Measurements from ENCODE around the gene IGSF10. TPM values are rescaled to one million over a fixed set of nuclear protein-coding genes. Genes with fewer than 3 reads are reported as not detected.

The IGSF10 gene
- total RNA-seq, 1 donor from 2014 or later = 13.6 TPM

- no peak for DNase-seq (ENCODE audit: low spot score)
These were observed 37.8 kb downstream of the IGSF10 start for GRCh38 chr3:151423091-151423490.

- DNase-seq (ENCODE audit: low spot score) = no peak
These were observed 38.9 kb downstream of the IGSF10 start for GRCh38 chr3:151421938-151422337.

- no peak for DNase-seq (ENCODE audit: low spot score)
These were observed 41.1 kb downstream of the IGSF10 start for GRCh38 chr3:151419806-151420205.

- no peak for DNase-seq (ENCODE audit: low spot score)
These were observed 45.6 kb downstream of the IGSF10 start for GRCh38 chr3:151415289-151415688.

GRCh38 chr3:151412989-151413388 lies 47.9 kb downstream of the IGSF10 start:
- no peak for DNase-seq (ENCODE audit: low spot score)

Other genes with a start within 250 kb of the IGSF10 start
- gene P2RY14, start 182.5 kb downstream of the IGSF10 start, total RNA-seq = 14.6 TPM
- not detected for gene GPR87, start 144.2 kb downstream of the IGSF10 start, total RNA-seq
- gene P2RY13, start 131.5 kb downstream of the IGSF10 start, total RNA-seq = 4.0 TPM
- 7.6 TPM for gene P2RY12, start 76.3 kb downstream of the IGSF10 start, total RNA-seq

Data from mucosa of gallbladder (tissue), 1 donor.